Activated CD4-positive, alpha-beta T cell treated with anti-CD3 and anti-CD28 coated beads, Interleukin-2, amount 50 U/mL, for 1 hour (primary cell): ENCODE results near the gene MIEN1.
"Not testable (repeated sequence)": the region's sequence is repeated elsewhere in the genome, so short reads cannot be mapped to it uniquely, and the experiment has no call there.

Experiments used
- DNase-seq: peaks from one replicate; pipeline ENCODE4 v3.0.0-alpha.2; 2020

MIEN1 gene

GRCh38 chr17:39730095-39730921 lies at the start of gene MIEN1:
MIEN1 (minus strand) TSS chr17:39730532; CDS start chr17:39730495, 37 bp downstream.
- peak; percentile 95 for DNase-seq

- DNase-seq = no peak
Observed at GRCh38 chr17:39777534-39778365, 47.4 kb upstream of the MIEN1 start.

- no peak for DNase-seq
Observed at GRCh38 chr17:39776252-39776651, 45.9 kb upstream of the MIEN1 start.

- no peak for DNase-seq
Observed at GRCh38 chr17:39775031-39775430, 44.7 kb upstream of the MIEN1 start.

GRCh38 chr17:39774047-39774446 lies 43.7 kb upstream of the MIEN1 start:
- no peak for DNase-seq

GRCh38 chr17:39772987-39773934 lies 42.9 kb upstream of the MIEN1 start:
- no peak for DNase-seq

- DNase-seq = no peak
Observed at GRCh38 chr17:39772415-39772814, 42.1 kb upstream of the MIEN1 start.

GRCh38 chr17:39769974-39770587 lies 39.7 kb upstream of the MIEN1 start:
- DNase-seq = peak; percentile 50

GRCh38 chr17:39767147-39767546 lies 36.8 kb upstream of the MIEN1 start:
- no peak for DNase-seq

- no peak for DNase-seq
Observed at GRCh38 chr17:39765766-39766165, 35.4 kb upstream of the MIEN1 start.

- DNase-seq = no peak
Observed at GRCh38 chr17:39765175-39765574, 34.8 kb upstream of the MIEN1 start.

GRCh38 chr17:39764171-39764570 lies 33.8 kb upstream of the MIEN1 start:
- DNase-seq = not testable (repeated sequence)

GRCh38 chr17:39763051-39763820 lies 32.9 kb upstream of the MIEN1 start:
- DNase-seq = no peak

GRCh38 chr17:39761861-39762496 lies 31.6 kb upstream of the MIEN1 start:
- no peak for DNase-seq

GRCh38 chr17:39759204-39759603 lies 28.9 kb upstream of the MIEN1 start:
- DNase-seq = no peak

- DNase-seq = peak; percentile 50
Observed at GRCh38 chr17:39757931-39758873, 27.9 kb upstream of the MIEN1 start.

- DNase-seq = no peak
Observed at GRCh38 chr17:39757176-39757662, 26.9 kb upstream of the MIEN1 start.

- no peak for DNase-seq
Observed at GRCh38 chr17:39756380-39757079, 26.2 kb upstream of the MIEN1 start.
